Endodermal cell (in vitro differentiated cells): Measurements from ENCODE around the gene VAV1. TPM values are rescaled to one million over a fixed set of nuclear protein-coding genes. Genes with fewer than 3 reads are reported as not detected.

Experiments used
- DNase-seq: peaks from one replicate; pipeline ENCODE4 v3.0.0-alpha.2; 2017
- H3K27ac ChIP-seq: 2 replicates; pipeline ENCODE4 v1.5.1; 2013; ENCODE audit warnings: mild to moderate bottlenecking, low read depth, low read length, moderate library complexity
- H3K27me3 ChIP-seq: 2 replicates; pipeline ENCODE4 v1.6.1; 2013; ENCODE audit warnings: mild to moderate bottlenecking, low read length, moderate library complexity; ENCODE audit not compliant: insufficient read depth, control insufficient read depth, poor library complexity, severe bottlenecking
- H3K36me3 ChIP-seq: 2 replicates; pipeline ENCODE4 v1.7.0; 2013; ENCODE audit warnings: mild to moderate bottlenecking, low read length, moderate library complexity; ENCODE audit not compliant: control insufficient read depth, insufficient read depth
- H3K4me1 ChIP-seq: one replicate; pipeline ENCODE4 v1.7.0; 2013; ENCODE audit warnings: low read length; ENCODE audit not compliant: control insufficient read depth, insufficient read depth
- H3K4me3 ChIP-seq: 2 replicates; pipeline ENCODE4 v1.5.1; 2013; ENCODE audit warnings: mild to moderate bottlenecking, low read length, moderate library complexity
- H3K9ac ChIP-seq: 2 replicates; pipeline ENCODE4 v1.6.1; 2013; ENCODE audit warnings: mild to moderate bottlenecking, low read length, moderate library complexity; ENCODE audit not compliant: poor library complexity, severe bottlenecking; ENCODE audit errors: extremely low read depth
- H3K9me3 ChIP-seq: 2 replicates; pipeline ENCODE4 v1.6.1; 2013; ENCODE audit warnings: mild to moderate bottlenecking, low read length, moderate library complexity; ENCODE audit not compliant: control insufficient read depth
- H3K27ac Mint-ChIP-seq: 2 replicates; pipeline ENCODE4 v1.8.0; 2020; ENCODE audit warnings: mixed read lengths
- H3K27me3 Mint-ChIP-seq: 2 replicates; pipeline ENCODE4 v1.8.0; 2021; ENCODE audit warnings: mild to moderate bottlenecking, mixed read lengths; ENCODE audit not compliant: insufficient read depth
- H3K36me3 Mint-ChIP-seq: 2 replicates; pipeline ENCODE4 v1.8.0; 2020; ENCODE audit warnings: low read depth, mixed read lengths
- H3K4me1 Mint-ChIP-seq: 2 replicates; pipeline ENCODE4 v1.8.0; 2020; ENCODE audit warnings: mixed read lengths
- H3K4me3 Mint-ChIP-seq: 2 replicates; pipeline ENCODE4 v1.8.0; 2020; ENCODE audit warnings: mild to moderate bottlenecking, moderate library complexity, mixed read lengths
- H3K9me3 Mint-ChIP-seq: 2 replicates; pipeline ENCODE4 v1.8.0; 2020; ENCODE audit warnings: mild to moderate bottlenecking, mixed read lengths
- WGBS, 2 experiments: methylation state at CpG; one replicate each; pipeline versions ENCODE4 v1.1.5 to v1.1.7; 2013; ENCODE audit warnings: missing lambda C conversion rate in 2 of 2, mixed read lengths in 1 of 2; ENCODE audit not compliant: insufficient coverage in 1 of 2, insufficient read length in 1 of 2; 5-methylcytosine and 5-hydroxymethylcytosine counted together
- total RNA-seq, 2 donors: library from RNA; stranded (reverse); fragmentation: NEBNext Ultra II Directional in 1 of 2; extraction: Animal tissue kit (Norgen Biotek cat#: 25700) in 1 of 2; gene quantifications; 2 replicates in 1 of 2; 3 replicates in 1 of 2; pipeline ENCODE4 v1.2.1, GENCODE V29; 2021
- TF ChIP-seq, protein P1 (sequence below): fragments of 200-600 bp; sonication (generic); conservative IDR thresholded peaks from 2 replicates; pipeline ENCODE4 v1.5.0; 2021; ENCODE audit warnings: antibody characterized with exemption, mild to moderate bottlenecking

Gene VAV1
- total RNA-seq, 2 donors from 2014 or later: not detected

DNA sequence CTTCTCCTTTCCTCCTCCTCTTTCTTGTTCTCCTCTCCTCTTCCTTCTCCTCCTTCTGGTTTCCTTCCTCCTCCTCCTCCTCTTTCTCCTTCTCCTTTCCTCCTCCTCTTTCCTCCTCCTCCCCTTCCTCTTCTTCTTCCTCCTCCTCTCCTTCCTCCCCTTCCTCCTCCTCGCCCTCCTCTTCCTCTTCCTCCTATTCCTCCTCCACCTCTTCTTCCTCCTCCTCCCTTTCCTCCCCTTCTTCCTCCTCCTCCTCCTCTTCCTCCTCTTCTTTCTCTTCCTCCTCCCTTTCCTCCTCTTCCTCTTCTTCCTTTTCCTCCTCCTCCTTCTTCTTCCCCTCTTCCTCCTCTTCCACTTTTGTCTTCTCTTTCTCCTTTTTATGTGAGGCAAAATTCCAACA is 59.9 kb downstream of the VAV1 start:
- Histone ChIP-seq H3K36me3 (no peaks in the 10 kb centered on the region), H3K27me3 (no peaks in the 10 kb centered on the region), H3K9me3 (peaks cover 60% of the 10 kb centered on the region), H3K27ac (no peak overlapping the region), H3K4me1 (no peaks in the 10 kb centered on the region), H3K4me3 (no peak overlapping the region), H3K9ac (no peak overlapping the region)
- TF ChIP-seq, protein P1, sequence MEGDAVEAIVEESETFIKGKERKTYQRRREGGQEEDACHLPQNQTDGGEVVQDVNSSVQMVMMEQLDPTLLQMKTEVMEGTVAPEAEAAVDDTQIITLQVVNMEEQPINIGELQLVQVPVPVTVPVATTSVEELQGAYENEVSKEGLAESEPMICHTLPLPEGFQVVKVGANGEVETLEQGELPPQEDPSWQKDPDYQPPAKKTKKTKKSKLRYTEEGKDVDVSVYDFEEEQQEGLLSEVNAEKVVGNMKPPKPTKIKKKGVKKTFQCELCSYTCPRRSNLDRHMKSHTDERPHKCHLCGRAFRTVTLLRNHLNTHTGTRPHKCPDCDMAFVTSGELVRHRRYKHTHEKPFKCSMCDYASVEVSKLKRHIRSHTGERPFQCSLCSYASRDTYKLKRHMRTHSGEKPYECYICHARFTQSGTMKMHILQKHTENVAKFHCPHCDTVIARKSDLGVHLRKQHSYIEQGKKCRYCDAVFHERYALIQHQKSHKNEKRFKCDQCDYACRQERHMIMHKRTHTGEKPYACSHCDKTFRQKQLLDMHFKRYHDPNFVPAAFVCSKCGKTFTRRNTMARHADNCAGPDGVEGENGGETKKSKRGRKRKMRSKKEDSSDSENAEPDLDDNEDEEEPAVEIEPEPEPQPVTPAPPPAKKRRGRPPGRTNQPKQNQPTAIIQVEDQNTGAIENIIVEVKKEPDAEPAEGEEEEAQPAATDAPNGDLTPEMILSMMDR: no peak
- H3K4me3 Mint-ChIP-seq: no peak overlapping the region
- DNase-seq: no peak
- no peaks in the 10 kb centered on the region for H3K4me1 Mint-ChIP-seq
- H3K9me3 Mint-ChIP-seq: peaks cover 37% of the 10 kb centered on the region
- H3K36me3 Mint-ChIP-seq: no peaks in the 10 kb centered on the region
- H3K27ac Mint-ChIP-seq: no peak overlapping the region
- 22 to 25% methylated on average over 1 of the region's 1 CpG for WGBS, 2 experiments
- H3K27me3 Mint-ChIP-seq: peaks cover 12% of the 10 kb centered on the region

DNA sequence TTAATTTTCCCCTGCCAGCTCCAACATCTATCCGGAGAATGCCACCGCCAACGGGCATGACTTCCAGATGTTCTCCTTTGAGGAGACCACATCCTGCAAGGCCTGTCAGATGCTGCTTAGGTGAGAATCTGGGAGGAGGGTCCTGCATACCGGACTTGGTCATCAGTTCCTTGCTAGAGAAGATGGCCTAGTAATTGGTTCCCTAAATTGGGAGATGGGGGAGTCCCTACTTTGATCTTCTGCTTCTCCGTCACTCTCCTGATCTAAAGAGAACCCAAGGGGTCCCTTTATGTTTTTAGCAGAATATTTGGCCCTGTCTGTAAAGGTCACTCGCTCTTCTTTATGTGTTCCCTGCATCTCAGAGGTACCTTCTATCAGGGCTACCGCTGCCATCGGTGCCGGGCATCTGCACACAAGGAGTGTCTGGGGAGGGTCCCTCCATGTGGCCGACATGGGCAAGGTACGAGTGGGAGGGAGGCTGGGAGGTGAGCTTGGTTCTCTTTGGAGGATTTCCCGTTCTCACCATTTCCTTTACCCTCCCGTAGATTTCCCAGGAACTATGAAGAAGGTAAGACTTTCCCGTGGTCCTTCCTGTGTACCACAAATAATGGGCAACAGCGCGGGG is 60.8 kb downstream of the VAV1 start:
- Histone ChIP-seq H3K4me1 (no peaks in the 10 kb centered on the region), H3K27me3 (no peaks in the 10 kb centered on the region), H3K36me3 (no peaks in the 10 kb centered on the region), H3K27ac (no peak overlapping the region), H3K9ac (no peak overlapping the region), H3K4me3 (no peak overlapping the region), H3K9me3 (peaks cover 60% of the 10 kb centered on the region)
- Mint-ChIP-seq H3K27ac (no peak overlapping the region), H3K4me3 (no peak overlapping the region), H3K9me3 (peaks cover 35% of the 10 kb centered on the region), H3K36me3 (no peaks in the 10 kb centered on the region), H3K4me1 (no peaks in the 10 kb centered on the region), H3K27me3 (peaks cover 12% of the 10 kb centered on the region)
- TF ChIP-seq, protein P1: no peak
- 81 to 87% methylated on average over 6 to 16 of the region's 16 CpGs for WGBS, 2 experiments
- DNase-seq: no peak

DNA sequence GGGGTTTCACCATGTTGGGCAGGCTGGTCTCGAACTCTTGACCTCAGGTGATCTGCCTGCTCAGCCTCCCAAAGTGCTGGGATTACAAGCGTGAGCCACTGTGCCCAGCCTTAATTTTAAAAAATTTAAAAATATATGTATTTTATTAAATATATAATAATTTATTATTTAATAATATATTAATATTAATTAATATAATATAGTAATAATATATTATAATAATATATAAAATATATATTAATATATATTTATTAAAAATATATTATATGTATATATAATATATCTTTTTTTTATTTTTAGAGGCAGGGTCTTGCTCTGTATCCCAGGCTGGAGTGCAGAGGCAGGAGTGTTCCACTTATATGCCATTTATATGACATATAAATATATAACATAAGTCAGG is 61.9 kb downstream of the VAV1 start:
- Histone ChIP-seq H3K9ac (no peak overlapping the region), H3K9me3 (peaks cover 52% of the 10 kb centered on the region), H3K36me3 (no peaks in the 10 kb centered on the region), H3K27ac (no peak overlapping the region), H3K4me3 (no peak overlapping the region), H3K27me3 (no peaks in the 10 kb centered on the region), H3K4me1 (no peaks in the 10 kb centered on the region)
- 67 to 100% methylated on average over 1 of the region's 2 CpGs for WGBS, 2 experiments
- Mint-ChIP-seq H3K9me3 (peaks cover 24% of the 10 kb centered on the region), H3K36me3 (no peaks in the 10 kb centered on the region), H3K27me3 (peaks cover 11% of the 10 kb centered on the region), H3K4me1 (no peaks in the 10 kb centered on the region), H3K4me3 (no peak overlapping the region), H3K27ac (no peak overlapping the region)
- DNase-seq: no peak
- TF ChIP-seq, protein P1: no peak
